ENCODE results near the gene ADGRB2.

Gene ADGRB2

GRCh38 chr1:31704271-31705079 is 59.7 kb downstream of the ADGRB2 start:
- no peak for TF ChIP-seq CTCF (IDR thresholded peaks at IDR 0.05; ENCODE audit: low read depth, low read length, missing control alignments)
- DNase-seq (ENCODE audit: extremely low read depth, low read depth) = peak; percentile 81
- H3K4me3 ChIP-seq (replicated peaks; ENCODE audit: low read depth, low read length) = peak overlapping the region; percentile 86

- peak within 1 kb of the TSS; percentile 86 for H3K4me3 ChIP-seq (replicated peaks; ENCODE audit: low read depth, low read length)
- no peak for TF ChIP-seq CTCF (IDR thresholded peaks at IDR 0.05; ENCODE audit: low read depth, low read length, missing control alignments)
- no peak for DNase-seq (ENCODE audit: extremely low read depth, low read depth)
These were observed 60.5 kb downstream of the ADGRB2 start, which contains the start of gene COL16A1 for GRCh38 chr1:31703431-31704270. Gene COL16A1, minus strand, starts transcription at chr1:31704017. Its CDS starts 1,824 bp downstream, at chr1:31702193.

- TF ChIP-seq CTCF (IDR thresholded peaks at IDR 0.05; ENCODE audit: low read depth, low read length, missing control alignments) = no peak
- H3K4me3 ChIP-seq (replicated peaks; ENCODE audit: low read depth, low read length) = peak overlapping the region; percentile 86
- DNase-seq (ENCODE audit: extremely low read depth, low read depth) = no peak
These were observed 61.2 kb downstream of the ADGRB2 start for GRCh38 chr1:31702836-31703404.

- H3K4me3 ChIP-seq (replicated peaks; ENCODE audit: low read depth, low read length) = peak overlapping the region; percentile 86
- TF ChIP-seq CTCF (IDR thresholded peaks at IDR 0.05; ENCODE audit: low read depth, low read length, missing control alignments) = no peak
- peak; percentile 98 for DNase-seq (ENCODE audit: extremely low read depth, low read depth)
These were observed 62.9 kb downstream of the ADGRB2 start for GRCh38 chr1:31701091-31701736.

GRCh38 chr1:31700468-31701090 is 63.6 kb downstream of the ADGRB2 start:
- DNase-seq (ENCODE audit: extremely low read depth, low read depth) = no peak
- peak overlapping the region; percentile 86; the same call in 1 of the 2 replicates for H3K4me3 ChIP-seq (replicated peaks; ENCODE audit: low read depth, low read length)
- no peak for TF ChIP-seq CTCF (IDR thresholded peaks at IDR 0.05; ENCODE audit: low read depth, low read length, missing control alignments)

Measured in HFF-Myc (cell line).